GM18907 (cell line): ENCODE data around the gene LRRC2.
"Not testable (repeated sequence)": the region's sequence is repeated elsewhere in the genome, so short reads cannot be mapped to it uniquely, and the experiment has no call there.

Experiments
- ATAC-seq: cut with Tn5 transposase; IDR thresholded peaks from one replicate; pipeline ENCODE4 v1.9.1; 2021; ENCODE audit warnings: mild to moderate bottlenecking, moderate library complexity; ENCODE audit not compliant: unreplicated experiment

Gene LRRC2

GRCh38 chr3:46500656-46501635 lies 65.2 kb downstream of the LRRC2 start:
- peak; percentile 46 for ATAC-seq

GRCh38 chr3:46498916-46499519 lies 67.1 kb downstream of the LRRC2 start:
- ATAC-seq: no peak

GRCh38 chr3:46497556-46498265 lies 68.4 kb downstream of the LRRC2 start, which contains the start of gene RTP3:
RTP3 (plus strand) TSS chr3:46497976; CDS start chr3:46498063, 87 bp downstream.
- no peak for ATAC-seq

GRCh38 chr3:46496746-46497555 lies 69.2 kb downstream of the LRRC2 start:
- ATAC-seq: no peak

- no peak for ATAC-seq
Measured at GRCh38 chr3:46495901-46496456, 70.1 kb downstream of the LRRC2 start.

- ATAC-seq: not testable (repeated sequence)
Measured at GRCh38 chr3:46494491-46494890, 71.6 kb downstream of the LRRC2 start.

- ATAC-seq: no peak
Measured at GRCh38 chr3:46492890-46493547, 73.1 kb downstream of the LRRC2 start.

GRCh38 chr3:46491089-46492070 lies 74.7 kb downstream of the LRRC2 start:
- no peak for ATAC-seq

- no peak for ATAC-seq
Measured at GRCh38 chr3:46490338-46491084, 75.6 kb downstream of the LRRC2 start.

GRCh38 chr3:46489875-46490274 lies 76.2 kb downstream of the LRRC2 start:
- ATAC-seq: no peak

GRCh38 chr3:46489381-46489780 lies 76.7 kb downstream of the LRRC2 start:
- ATAC-seq: no peak

- peak; percentile 86 for ATAC-seq
Measured at GRCh38 chr3:46488735-46489361, 77.3 kb downstream of the LRRC2 start.

- no peak for ATAC-seq
Measured at GRCh38 chr3:46485779-46486175, 80.3 kb downstream of the LRRC2 start.

GRCh38 chr3:46484911-46485778 lies 81.0 kb downstream of the LRRC2 start:
- ATAC-seq: no peak

- no peak for ATAC-seq
Measured at GRCh38 chr3:46484388-46484787, 81.7 kb downstream of the LRRC2 start.

GRCh38 chr3:46483825-46484224 lies 82.3 kb downstream of the LRRC2 start:
- no peak for ATAC-seq
